GM19438 (cell line): ENCODE results near the gene WDFY2.
A peak's percentile ranks its signal among the peaks of the same experiment; 100 is the strongest.

Experiments
- ATAC-seq: cut with Tn5 transposase; IDR thresholded peaks from one replicate; pipeline ENCODE4 v1.9.1; 2021; ENCODE audit warnings: low read depth; ENCODE audit not compliant: unreplicated experiment

Gene WDFY2

DNA sequence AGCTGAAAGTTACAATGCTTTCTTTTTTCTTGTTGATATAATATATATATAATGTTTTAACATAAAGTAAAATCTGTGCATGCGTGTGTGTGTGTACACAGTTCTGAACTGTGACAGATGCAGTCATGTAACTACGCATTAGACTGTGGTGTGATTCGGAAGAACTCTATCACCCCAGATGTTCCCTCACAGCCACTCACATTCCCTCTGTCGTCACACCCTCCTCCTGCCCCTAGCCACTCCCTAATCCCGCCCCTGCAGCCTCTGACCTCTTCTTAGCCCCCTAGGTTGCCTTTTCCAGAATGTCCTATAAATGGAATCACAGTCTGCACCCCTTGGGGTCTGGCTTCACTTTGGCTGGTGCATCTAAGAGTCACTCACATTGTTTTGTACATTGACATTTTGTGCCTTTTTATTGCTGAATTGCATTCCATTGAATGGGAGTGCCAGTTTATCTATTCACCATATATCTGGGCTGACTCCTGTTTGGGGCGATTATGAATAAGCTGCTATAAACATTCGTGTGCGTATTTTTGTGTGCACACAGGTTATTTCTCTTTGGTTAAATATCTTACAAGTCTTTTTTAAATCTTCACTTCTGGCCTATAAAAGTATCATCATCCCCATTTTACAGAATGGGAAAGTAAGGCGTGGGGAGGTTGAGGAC lies 199.3 kb downstream of the WDFY2 start:
- ATAC-seq: no peak

DNA sequence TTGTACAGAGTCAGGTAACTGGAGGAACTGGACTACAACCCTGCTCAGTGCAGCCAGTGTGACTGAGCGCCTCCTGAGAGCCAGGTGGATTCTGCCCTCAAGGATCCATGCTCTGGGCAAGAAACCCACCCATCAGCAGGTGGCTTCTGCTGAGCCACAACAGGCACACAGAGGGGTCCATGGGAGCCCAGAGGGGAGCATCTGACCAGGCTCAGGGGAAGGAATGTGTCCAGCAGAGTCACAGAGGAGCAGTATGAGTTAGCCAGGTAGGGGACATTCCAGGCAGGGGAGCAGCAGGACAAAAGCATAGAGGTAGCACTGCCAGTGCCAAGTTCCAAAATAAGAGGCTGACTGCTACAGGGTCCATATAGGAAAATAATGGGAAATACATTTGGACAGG lies 199.8 kb downstream of the WDFY2 start:
- no peak for ATAC-seq

GRCh38 chr13:51785712-51786424 lies 201.6 kb downstream of the WDFY2 start:
- ATAC-seq: no peak

DNA sequence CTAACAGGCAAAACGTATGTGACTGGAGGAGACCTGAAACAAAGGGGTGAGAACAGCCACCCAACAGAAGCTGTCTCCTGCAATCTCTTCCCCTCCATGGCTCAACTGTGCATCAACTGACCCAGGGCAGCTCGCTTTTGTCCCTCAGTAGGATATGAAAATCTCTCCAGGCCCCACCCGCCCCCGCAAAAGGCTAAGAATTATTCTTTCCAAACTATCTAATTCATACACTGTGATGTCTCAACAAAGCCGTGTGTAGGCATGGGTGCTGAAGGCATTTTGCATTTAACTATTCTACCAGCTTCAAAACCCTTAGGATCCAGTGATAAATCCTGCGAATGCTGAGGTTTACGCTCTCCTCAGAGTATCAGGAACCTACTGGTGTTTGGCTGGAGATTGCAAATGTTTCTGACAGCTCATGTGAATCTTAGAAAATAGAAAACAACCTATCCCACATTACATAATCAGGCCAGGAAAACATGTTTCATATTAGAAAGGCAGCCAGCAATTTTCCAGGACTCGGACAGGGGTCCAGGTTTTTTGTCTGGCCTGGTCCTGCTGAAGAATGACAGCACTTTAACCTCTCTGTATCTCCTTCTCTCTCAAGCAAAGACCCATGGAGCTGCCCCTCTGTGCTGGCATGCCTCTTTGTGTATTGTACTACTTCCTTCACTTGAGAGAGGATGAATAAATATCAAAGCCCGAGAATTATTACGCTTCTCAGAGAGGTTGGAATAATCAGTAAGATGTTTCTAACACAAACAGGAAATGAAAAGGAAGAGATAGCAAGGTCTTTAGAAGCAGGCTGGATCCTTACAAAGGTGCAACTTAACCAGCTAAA lies 202.4 kb downstream of the WDFY2 start:
- no peak for ATAC-seq

- ATAC-seq: peak; percentile 76
Observed at GRCh38 chr13:51793570-51794271, 209.5 kb downstream of the WDFY2 start.

- no peak for ATAC-seq
Observed at GRCh38 chr13:51794964-51795363, 210.7 kb downstream of the WDFY2 start.

GRCh38 chr13:51795419-51795818 lies 211.2 kb downstream of the WDFY2 start:
- ATAC-seq: no peak

DNA sequence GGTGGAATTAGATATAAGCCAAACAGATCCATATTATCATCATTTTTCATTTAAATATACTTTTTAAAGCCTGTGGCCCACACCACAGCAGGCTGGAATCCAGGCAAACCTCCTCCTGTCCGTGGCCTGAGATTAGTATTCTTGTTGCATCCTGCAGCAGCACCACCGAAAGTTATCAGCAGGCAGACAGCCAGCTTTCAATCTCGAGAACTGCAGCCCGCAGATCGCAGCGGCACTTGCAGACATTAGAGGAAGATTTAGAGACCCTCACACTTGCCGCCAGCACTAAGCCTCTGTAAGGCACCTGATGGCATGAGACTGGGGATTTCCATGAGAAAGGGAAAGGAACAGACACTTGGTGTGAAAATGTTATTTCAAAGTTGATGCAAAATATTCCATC lies 212.3 kb downstream of the WDFY2 start:
- no peak for ATAC-seq

DNA sequence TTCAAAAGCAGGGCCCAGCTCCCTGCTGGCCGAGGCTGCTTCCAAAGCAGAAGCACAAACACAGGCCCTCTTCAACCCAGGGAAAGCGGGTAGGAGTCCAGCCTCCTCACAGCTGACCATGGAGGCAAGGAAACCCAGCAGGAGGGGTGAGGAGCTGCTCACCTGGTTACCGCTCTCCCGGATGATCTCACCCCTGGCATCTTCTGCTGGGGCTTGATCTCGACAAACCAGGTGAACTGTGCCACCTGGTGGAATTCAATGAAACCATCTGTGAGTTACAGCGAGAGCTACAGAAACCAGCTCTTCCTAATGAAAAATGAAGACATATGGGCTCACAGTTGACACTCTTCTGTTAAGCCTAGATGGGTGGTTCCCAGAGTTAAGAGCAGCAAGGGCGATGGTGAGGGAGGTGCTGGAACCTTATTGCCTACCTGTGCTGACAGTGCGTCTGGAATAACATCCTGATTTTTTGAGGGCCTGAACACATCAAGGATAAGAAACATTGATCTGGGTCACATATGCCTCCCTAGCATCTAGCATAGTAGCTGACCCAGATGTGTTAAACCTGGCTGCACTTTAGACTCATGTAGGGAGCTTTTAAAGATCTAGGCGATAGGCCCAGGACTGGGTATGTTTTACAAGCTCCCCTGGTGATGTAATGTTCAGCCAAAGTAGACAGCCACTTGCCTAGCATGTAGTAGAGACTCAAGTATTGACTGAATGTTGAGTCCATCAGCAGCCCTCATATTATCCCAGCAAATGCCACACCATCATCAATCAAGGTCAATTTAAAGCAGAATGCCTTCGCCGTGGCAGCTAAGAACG lies 213.6 kb downstream of the WDFY2 start:
- no peak for ATAC-seq

- no peak for ATAC-seq
Observed at GRCh38 chr13:51799261-51799660, 215.0 kb downstream of the WDFY2 start.

- no peak for ATAC-seq
Observed at GRCh38 chr13:51800486-51800885, 216.2 kb downstream of the WDFY2 start.

GRCh38 chr13:51801631-51802099 lies 217.4 kb downstream of the WDFY2 start:
- no peak for ATAC-seq

GRCh38 chr13:51802631-51803418 lies 218.6 kb downstream of the WDFY2 start:
- ATAC-seq: peak; percentile 2

DNA sequence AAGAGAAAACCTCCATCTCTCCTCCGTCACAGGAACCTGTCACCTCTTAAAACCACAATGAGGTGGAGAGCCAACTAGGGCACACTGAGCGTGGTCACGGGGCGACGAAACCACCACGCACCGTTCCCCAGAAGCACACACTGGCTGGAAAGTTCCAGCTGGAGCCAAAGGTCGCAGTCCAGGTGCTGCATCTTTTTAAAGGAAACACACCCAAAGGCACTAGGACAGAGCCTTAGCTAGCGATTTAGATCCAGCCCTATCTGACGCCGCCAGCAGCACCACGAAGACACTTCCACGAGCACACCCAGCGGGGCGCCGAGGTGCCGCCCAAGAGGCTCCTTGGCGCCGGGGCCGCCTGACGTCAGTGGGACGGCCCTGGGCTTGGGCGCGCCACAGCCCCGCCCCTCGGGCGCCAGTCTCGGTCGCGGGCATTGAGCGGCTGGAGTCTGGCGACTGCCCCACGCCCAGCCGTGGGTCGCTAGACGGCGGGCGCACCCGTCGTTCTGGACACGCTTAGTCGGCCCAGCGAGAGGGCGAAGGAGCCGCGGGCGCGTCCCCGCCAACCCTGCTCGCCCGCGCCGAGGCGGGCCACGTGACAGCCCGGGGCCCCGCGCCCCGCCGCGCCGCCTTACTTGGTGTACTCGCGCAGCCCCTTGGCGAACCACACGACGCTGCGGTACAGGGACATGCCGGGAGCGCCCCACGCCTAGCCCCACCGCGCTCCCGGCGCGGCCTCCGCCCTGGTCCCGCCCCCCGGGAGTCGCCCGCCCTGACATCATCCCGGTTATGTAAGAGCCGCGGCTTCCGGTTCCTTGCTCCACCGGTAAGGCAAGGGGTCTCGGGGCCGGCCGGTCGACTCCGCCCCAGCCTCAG lies 219.4 kb downstream of the WDFY2 start, which contains the start of gene DHRS12:
Gene DHRS12, minus strand, starts transcription at position 742 of the 873 bp plus-strand sequence. CDS start 4,504 bp downstream, outside the sequence.
- peak; percentile 89 for ATAC-seq

DNA sequence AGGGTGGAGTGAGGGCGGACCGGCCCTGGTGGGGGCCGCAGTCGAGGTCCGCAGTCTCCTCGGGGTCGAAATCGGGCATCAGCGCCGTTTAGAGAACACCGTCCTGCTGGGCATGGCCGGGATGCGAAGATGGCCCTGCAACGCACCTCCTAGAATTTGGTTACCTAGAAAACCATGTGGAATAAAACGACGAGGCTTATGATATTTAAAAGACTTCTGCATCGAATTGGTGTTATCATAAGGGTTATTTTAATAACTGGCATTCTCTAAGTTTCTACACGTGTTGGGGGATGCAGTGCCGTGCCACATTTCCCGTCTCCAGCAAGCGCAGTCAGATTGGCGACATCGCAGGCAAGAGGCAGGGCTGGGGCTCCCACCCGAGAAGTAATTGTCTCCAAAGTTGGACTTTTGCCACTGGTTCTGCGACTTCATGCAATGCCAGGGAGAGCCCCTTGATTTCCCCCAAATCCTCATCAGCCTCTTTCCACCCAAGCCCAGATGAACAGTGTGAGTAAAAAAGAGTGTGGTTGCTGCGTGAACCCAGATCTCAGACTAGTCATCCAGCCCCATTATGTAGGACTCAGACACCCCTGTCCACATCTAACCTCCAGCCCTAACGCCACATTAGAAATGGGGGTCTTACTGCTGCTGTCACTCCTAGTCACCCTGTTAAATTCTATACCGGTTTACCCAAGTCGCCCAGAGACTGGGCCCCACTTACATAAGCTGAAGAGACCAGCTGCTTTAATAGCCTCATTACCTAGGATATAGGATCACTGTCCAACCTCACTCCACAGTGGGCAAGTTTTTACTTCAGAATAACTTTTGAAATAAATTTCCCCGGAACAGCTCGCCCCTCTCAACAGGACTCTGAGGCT lies 220.3 kb downstream of the WDFY2 start:
- ATAC-seq: no peak

DNA sequence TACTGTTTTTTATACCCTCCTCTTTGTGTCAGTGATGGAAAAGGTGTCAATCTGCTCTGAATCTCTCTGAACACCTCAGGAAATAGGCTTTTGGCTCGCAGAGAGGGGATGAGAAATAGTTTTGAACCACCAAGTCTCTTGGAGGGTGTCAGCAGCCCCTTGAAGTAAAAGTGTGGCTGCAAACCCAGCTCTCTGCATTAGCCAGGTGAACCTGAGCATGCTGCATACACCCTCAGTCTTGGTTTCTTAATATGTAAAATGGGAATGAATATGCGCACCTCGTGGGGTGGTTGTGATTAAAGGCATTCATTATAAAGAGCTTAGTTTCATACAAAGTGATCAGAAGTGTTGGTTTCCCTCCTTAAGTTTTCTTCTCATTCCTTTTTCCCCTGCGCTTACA lies 221.1 kb downstream of the WDFY2 start:
- ATAC-seq: no peak

DNA sequence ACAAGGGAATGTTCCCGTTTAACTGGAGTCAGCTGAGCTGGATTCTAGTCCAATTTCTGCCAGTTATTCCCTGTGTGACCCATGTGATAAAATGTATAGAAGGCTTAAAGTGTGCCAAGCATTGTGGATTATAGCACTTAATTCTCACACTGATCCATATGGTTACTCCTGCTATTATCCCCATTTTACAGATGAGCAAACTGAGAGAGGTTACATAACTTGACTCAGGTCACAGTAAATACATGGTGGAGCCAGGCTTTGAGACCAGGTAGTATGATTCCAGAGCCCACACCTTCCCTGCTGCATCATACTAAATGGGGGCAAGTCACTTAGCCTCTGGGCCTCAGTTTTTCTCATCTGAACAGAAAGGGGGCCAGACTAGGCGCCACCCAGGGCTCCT lies 221.7 kb downstream of the WDFY2 start:
- ATAC-seq: no peak
